GM06990 (cell line): ENCODE data around the gene CCDC174.

Experiments used
- DNase-seq: peaks from one replicate; pipeline ENCODE4 v3.0.0-alpha.2; 2011; ENCODE audit not compliant: insufficient read length; ENCODE audit errors: extremely low read depth
- H3K27me3 ChIP-seq: replicated peaks from 2 replicates; pipeline ENCODE4 v1.6.0; 2011; ENCODE audit warnings: low read length; ENCODE audit not compliant: control insufficient read depth, insufficient read depth
- H3K36me3 ChIP-seq: 2 replicates; pipeline ENCODE4 v1.5.1; 2011; ENCODE audit warnings: low read length; ENCODE audit not compliant: control insufficient read depth, insufficient read depth
- H3K4me3 ChIP-seq: replicated peaks from 2 replicates; pipeline ENCODE4 v1.5.1; 2011; ENCODE audit warnings: low read depth, mild to moderate bottlenecking, control low read depth, low read length
- TF ChIP-seq, protein P1 (sequence below): IDR thresholded peaks from 2 replicates; pipeline ENCODE4 v1.5.1; 2011; ENCODE audit warnings: low read length, control low read depth, mild to moderate bottlenecking, inconsistent platforms; ENCODE audit not compliant: insufficient read depth, poor library complexity, severe bottlenecking

The CCDC174 gene

DNA sequence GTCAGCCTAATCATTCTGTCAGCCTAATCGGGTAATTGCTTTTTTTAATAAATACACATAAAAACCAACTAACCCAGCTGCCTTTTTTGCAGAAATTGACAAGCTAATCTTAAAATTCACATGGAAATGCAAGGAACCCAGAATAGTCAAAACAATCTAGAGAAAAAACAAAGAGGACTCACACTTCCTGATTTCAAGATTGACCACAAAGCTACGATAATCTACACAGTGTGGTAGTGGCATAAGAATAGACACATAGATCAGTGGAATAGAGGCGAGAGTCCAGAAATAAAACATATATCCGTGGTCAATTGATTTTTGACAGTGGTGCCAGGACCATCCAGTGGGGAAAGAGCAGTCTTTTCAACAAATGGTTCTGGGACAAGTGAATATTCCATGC is 21.0 kb downstream of the CCDC174 start:
- Histone ChIP-seq H3K27me3 (no peaks in the 10 kb centered on the region), H3K4me3 (no peak overlapping the region), H3K36me3 (peaks cover 33% of the 10 kb centered on the region)
- DNase-seq: no peak
- TF ChIP-seq, protein P1, sequence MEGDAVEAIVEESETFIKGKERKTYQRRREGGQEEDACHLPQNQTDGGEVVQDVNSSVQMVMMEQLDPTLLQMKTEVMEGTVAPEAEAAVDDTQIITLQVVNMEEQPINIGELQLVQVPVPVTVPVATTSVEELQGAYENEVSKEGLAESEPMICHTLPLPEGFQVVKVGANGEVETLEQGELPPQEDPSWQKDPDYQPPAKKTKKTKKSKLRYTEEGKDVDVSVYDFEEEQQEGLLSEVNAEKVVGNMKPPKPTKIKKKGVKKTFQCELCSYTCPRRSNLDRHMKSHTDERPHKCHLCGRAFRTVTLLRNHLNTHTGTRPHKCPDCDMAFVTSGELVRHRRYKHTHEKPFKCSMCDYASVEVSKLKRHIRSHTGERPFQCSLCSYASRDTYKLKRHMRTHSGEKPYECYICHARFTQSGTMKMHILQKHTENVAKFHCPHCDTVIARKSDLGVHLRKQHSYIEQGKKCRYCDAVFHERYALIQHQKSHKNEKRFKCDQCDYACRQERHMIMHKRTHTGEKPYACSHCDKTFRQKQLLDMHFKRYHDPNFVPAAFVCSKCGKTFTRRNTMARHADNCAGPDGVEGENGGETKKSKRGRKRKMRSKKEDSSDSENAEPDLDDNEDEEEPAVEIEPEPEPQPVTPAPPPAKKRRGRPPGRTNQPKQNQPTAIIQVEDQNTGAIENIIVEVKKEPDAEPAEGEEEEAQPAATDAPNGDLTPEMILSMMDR: no peak

DNA sequence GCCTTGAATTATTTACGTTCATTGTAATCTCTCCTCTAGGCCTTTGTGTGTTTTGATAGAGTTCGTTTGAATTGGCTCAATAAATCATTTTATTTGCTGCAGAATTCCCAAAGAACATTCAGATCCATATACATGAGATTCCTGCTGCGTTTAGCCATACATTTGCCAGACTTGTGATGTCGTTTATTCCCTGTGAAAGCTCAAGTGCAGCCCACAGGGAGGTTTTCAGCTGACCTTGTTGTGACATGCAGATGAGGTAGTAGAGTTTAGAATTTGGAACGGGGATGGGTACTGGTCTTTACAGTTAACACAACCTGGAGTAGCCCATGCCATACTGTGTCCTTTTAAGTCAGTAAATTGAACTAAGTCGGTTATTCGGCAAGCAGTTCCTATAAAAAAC is 23.3 kb downstream of the CCDC174 start, which contains the start of gene C3orf20:
Gene C3orf20 (plus strand): TSS at position 301 of the 400 bp plus-strand sequence. CDS start 7,573 bp downstream, outside the sequence.
- H3K4me3 ChIP-seq: no peak within 1 kb of the TSS
- DNase-seq: no peak
- no peaks in the 10 kb centered on the region for H3K27me3 ChIP-seq
- peaks cover 24% of the 10 kb centered on the region for H3K36me3 ChIP-seq
- TF ChIP-seq, protein P1: no peak

DNA sequence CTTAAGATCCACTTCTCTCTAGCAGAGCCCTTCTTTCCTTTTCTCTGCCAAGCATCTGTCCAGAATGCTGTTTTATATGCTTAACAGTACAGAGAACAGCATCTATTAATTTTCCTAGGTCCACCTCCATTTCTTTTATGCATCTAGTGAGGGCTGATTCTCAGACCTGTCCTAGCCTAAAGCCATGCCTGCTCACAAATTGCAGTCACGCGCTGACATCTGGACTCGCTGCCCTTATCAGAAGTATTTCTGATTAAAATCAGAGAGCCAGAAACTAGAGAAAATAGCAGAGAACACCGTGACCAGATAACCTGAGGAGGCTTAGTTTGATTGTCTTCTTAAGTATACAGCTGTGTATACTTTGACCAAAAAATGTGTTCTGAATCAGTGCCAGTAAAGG is 25.3 kb downstream of the CCDC174 start:
- no peaks in the 10 kb centered on the region for H3K27me3 ChIP-seq
- peaks cover 10% of the 10 kb centered on the region for H3K36me3 ChIP-seq
- no peak for DNase-seq
- H3K4me3 ChIP-seq: no peak overlapping the region
- TF ChIP-seq, protein P1: no peak

DNA sequence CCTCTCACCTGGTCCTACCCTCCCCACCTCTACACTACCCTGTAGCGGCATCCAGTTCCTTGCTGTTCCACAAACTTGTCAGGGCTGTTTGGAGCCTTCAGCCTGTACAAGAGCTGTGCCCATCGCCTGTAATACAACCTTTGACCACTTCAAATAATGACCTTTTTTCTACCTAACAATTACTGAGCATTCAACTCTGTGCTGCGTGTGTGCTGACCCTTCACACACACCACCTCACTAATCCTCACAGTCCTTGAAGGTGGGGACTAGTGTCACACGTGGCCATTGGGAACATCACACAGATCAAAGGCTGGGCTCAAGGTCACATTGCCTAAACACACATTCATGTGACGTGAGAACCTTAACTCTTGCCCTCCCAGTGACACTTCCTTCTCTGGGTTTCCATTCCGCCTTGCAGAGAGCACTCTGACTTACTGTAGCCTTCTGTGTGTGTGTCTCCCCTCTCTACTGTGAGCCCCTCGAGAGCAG is 26.5 kb downstream of the CCDC174 start:
- H3K36me3 ChIP-seq: peaks cover 7% of the 10 kb centered on the region
- TF ChIP-seq, protein P1: no peak
- no peak overlapping the region for H3K4me3 ChIP-seq
- DNase-seq: no peak
- H3K27me3 ChIP-seq: no peaks in the 10 kb centered on the region

DNA sequence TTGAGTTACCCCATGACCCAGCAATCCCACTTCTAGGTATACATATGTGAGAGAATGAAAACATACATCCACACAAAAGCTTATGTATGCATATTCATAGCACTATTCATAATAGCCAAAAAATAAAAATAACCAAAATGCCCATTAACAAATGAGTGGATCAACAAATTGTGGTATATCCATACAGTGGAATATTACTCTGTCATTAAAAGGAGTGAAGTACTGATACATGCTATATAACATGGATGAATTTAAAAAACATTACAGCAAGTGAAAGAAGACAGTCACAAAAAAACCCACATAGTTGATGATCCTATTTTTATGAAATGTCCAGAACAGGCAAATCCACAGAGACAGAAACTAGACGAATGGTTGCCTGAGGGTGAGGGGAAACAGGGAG is 28.6 kb downstream of the CCDC174 start:
- DNase-seq: no peak
- H3K27me3 ChIP-seq: no peaks in the 10 kb centered on the region
- TF ChIP-seq, protein P1: no peak
- peaks cover 3% of the 10 kb centered on the region for H3K36me3 ChIP-seq
- H3K4me3 ChIP-seq: no peak overlapping the region

DNA sequence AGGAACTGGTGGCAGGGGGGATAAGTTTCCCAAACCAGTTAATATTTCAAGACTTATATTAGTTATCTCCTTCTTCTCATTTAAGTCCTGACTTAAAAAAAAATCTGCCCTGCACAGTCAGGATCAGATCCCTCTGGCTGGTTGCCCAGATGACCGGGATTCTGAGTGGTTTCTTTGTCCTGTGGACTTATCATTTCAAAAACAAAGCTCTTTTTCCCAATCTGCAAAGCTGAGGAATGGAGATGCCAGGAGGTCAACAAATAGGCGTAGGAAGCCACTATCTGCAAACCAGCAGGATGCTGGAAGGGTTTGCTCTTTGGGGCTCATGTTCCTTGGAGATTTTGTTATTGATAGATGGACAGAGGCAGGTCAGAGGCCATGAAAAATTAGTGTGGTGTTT is 29.2 kb downstream of the CCDC174 start:
- Histone ChIP-seq H3K4me3 (no peak overlapping the region), H3K27me3 (no peaks in the 10 kb centered on the region), H3K36me3 (peaks cover 3% of the 10 kb centered on the region)
- TF ChIP-seq, protein P1: no peak
- no peak for DNase-seq
